HL-60 (cell line): ENCODE results near the gene CENPX.

Experiments used
- DNase-seq, 2 experiments: peaks; one replicate each; pipeline ENCODE4 v3.0.0-alpha.2; 2010 to 2020; ENCODE audit warnings: low read depth in 1 of 2, low spot score in 1 of 2
- H3K27ac ChIP-seq: fragments of 250-450 bp; sonication (Bioruptor Pico); replicated peaks from 2 replicates; pipeline ENCODE4 v1.5.1; 2020; ENCODE audit warnings: mild to moderate bottlenecking, moderate library complexity
- H3K27me3 ChIP-seq: fragments of 250-450 bp; sonication (Bioruptor Pico); 2 replicates; pipeline ENCODE4 v1.5.1; 2021; ENCODE audit warnings: mild to moderate bottlenecking, moderate library complexity; ENCODE audit not compliant: insufficient read depth, poor library complexity, severe bottlenecking
- H3K4me3 ChIP-seq: replicated peaks from 2 replicates; pipeline ENCODE4 v1.5.1; 2011; ENCODE audit warnings: mild to moderate bottlenecking, control low read depth, low read length; ENCODE audit not compliant: insufficient read depth
- CTCF ChIP-seq: IDR thresholded peaks from one replicate; pipeline ENCODE4 v1.5.1; 2011; ENCODE audit warnings: low read length, control low read depth, inconsistent platforms; ENCODE audit not compliant: insufficient read depth
- GABPA ChIP-seq: IDR thresholded peaks from 2 replicates; pipeline ENCODE4 v1.6.1; 2012; ENCODE audit warnings: low read depth
- POLR2AphosphoS5 ChIP-seq: IDR thresholded peaks from 2 replicates; pipeline ENCODE4 v1.6.1; 2012; ENCODE audit warnings: low read depth
- SPI1 ChIP-seq: IDR thresholded peaks from 2 replicates; pipeline ENCODE4 v1.6.1; 2012; ENCODE audit warnings: low read depth, mild to moderate bottlenecking, borderline replicate concordance
- TF ChIP-seq, protein P1 (sequence below): IDR thresholded peaks from 2 replicates; pipeline ENCODE4 v1.6.1; 2012; ENCODE audit warnings: low read depth; ENCODE audit not compliant: insufficient replicate concordance

The CENPX gene

GRCh38 chr17:81992306-81993102 lies 30.2 kb downstream of the CENPX start:
- TF ChIP-seq SPI1 = no peak
- no peak for TF ChIP-seq POLR2AphosphoS5
- Histone ChIP-seq H3K4me3 (no peak overlapping the region), H3K27me3 (no peaks in the 10 kb centered on the region), H3K27ac (no peak overlapping the region)
- no peak for DNase-seq

- DNase-seq = no peak
- no peak overlapping the region for H3K4me3 ChIP-seq
- no peaks in the 10 kb centered on the region for H3K27me3 ChIP-seq
- TF ChIP-seq, protein P1, sequence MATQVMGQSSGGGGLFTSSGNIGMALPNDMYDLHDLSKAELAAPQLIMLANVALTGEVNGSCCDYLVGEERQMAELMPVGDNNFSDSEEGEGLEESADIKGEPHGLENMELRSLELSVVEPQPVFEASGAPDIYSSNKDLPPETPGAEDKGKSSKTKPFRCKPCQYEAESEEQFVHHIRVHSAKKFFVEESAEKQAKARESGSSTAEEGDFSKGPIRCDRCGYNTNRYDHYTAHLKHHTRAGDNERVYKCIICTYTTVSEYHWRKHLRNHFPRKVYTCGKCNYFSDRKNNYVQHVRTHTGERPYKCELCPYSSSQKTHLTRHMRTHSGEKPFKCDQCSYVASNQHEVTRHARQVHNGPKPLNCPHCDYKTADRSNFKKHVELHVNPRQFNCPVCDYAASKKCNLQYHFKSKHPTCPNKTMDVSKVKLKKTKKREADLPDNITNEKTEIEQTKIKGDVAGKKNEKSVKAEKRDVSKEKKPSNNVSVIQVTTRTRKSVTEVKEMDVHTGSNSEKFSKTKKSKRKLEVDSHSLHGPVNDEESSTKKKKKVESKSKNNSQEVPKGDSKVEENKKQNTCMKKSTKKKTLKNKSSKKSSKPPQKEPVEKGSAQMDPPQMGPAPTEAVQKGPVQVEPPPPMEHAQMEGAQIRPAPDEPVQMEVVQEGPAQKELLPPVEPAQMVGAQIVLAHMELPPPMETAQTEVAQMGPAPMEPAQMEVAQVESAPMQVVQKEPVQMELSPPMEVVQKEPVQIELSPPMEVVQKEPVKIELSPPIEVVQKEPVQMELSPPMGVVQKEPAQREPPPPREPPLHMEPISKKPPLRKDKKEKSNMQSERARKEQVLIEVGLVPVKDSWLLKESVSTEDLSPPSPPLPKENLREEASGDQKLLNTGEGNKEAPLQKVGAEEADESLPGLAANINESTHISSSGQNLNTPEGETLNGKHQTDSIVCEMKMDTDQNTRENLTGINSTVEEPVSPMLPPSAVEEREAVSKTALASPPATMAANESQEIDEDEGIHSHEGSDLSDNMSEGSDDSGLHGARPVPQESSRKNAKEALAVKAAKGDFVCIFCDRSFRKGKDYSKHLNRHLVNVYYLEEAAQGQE = no peak
- TF ChIP-seq POLR2AphosphoS5 = no peak
- no peak for TF ChIP-seq CTCF
- TF ChIP-seq GABPA = no peak
- TF ChIP-seq SPI1 = no peak
- H3K27ac ChIP-seq = no peak overlapping the region
Measured at GRCh38 chr17:81991684-81992305, 30.9 kb downstream of the CENPX start.

- H3K4me3 ChIP-seq = no peak overlapping the region
- H3K27me3 ChIP-seq = no peaks in the 10 kb centered on the region
- TF ChIP-seq GABPA (no peak), POLR2AphosphoS5 (no peak), CTCF (no peak), SPI1 (no peak)
- TF ChIP-seq, protein P1 = no peak
- no peak for DNase-seq
- H3K27ac ChIP-seq = no peak overlapping the region
Measured at GRCh38 chr17:81990836-81991683, 31.6 kb downstream of the CENPX start.

DNA sequence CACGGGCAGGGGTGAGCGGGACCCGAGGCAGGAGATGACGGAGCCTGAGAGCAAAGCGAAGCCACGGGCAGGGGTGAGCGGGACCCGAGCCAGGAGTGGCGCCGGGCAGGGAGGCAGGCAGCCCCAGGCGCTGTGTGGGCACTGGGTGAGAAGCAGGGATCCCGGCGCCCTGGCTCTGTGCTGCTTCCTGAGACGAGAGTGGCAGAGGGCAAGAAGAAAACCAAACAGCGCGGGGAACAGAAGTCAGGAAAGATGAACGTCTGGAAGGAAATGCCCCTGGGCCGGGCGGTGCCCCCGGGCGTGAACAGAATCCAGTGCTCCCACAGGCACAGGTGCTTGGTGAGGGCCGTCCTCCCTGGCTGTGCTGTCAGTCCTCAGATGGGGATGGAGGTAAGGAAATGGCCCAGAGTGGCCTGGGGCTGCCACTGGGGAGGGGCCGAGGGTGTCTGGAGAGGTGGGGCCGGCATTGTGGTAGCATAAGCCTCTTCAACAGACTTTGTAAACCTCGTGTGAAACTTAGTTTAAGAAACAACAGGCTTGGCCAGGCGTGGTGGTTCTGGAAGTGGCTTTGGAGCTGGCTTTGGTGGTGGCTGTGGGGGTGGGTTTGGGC lies 35.4 kb downstream of the CENPX start:
- no peak for DNase-seq
- Histone ChIP-seq H3K27ac (no peak overlapping the region), H3K27me3 (no peaks in the 10 kb centered on the region), H3K4me3 (no peak overlapping the region)
- TF ChIP-seq GABPA (no peak), SPI1 (no peak), POLR2AphosphoS5 (no peak), CTCF (no peak)
- TF ChIP-seq, protein P1 = no peak
